ENCODE results near the gene RXRG. TPM values are rescaled to one million over a fixed set of nuclear protein-coding genes. Genes with fewer than 3 reads are reported as not detected.

Gene RXRG
- polyA plus RNA-seq, 1 donor, result 1.5 TPM

DNA sequence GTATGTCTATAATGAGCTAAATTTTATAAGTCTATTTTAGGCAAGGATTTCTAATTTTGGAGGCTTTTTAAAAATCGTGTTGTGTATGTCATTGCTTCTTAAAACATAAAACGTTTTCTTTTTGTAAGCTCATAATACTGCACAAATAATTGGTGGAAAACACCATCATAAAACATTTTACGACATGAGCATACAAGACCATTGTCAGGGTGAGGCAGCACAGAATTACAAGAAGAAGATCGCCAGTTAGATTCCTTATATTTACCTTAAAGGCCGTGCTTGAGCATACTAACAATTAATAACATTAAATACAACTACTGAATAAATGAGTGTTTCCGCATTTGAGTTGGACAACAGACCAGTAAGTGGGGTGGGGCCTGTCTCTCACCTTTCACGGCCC is 69.3 kb downstream of the RXRG start:
- Histone ChIP-seq H3K36me3 (ENCODE audit: control insufficient read depth, insufficient read depth, low read length) (no peaks in the 10 kb centered on the region), H3K9me3 (ENCODE audit: control insufficient read depth, low read depth, low read length) (no peaks in the 10 kb centered on the region), H3K4me3 (ENCODE audit: low read length) (no peak overlapping the region), H3K27ac (ENCODE audit: low read length) (no peak overlapping the region), H3K4me1 (ENCODE audit: control insufficient read depth, insufficient read depth, low read length) (peaks cover 7% of the 10 kb centered on the region), H3K27me3 (ENCODE audit: control insufficient read depth, insufficient read depth, low read length) (peaks cover 17% of the 10 kb centered on the region)
- no peak for DNase-seq
- 50% methylated on average over 1 of the region's 7 CpGs for WGBS (ENCODE audit: insufficient coverage, low lambda C conversion rate)

DNA sequence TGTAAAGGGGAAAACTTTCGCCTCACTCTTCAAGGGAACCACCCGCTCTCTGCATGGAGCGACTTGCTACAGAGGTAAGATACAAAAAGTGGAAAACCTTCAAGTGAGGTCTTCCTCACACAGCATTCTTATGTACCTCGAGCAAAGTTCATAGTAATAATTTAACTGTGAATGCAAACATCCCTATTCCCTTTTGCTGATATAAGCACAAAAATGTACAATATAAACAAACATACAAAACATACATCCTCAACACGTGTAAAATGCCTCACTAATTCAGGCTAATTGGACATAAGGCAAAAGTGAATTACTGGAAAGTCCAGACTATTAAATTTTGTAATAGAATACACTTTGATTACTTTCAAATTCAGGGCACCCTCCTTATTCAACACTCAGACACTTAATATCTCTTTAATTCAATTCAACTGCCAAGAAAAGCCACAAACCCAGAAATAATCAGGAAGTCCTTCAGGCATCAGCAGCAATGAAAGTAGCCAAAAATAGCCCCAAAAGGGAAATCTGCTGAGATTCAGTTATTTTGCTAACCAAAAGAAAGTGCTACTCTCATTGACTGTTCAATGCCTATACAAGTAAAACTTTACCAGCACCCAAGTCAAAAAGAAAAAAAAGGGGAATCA is 73.2 kb downstream of the RXRG start:
- no peak for DNase-seq
- Histone ChIP-seq H3K4me1 (ENCODE audit: control insufficient read depth, insufficient read depth, low read length) (peaks cover 7% of the 10 kb centered on the region), H3K4me3 (ENCODE audit: low read length) (no peak overlapping the region), H3K27ac (ENCODE audit: low read length) (no peak overlapping the region), H3K27me3 (ENCODE audit: control insufficient read depth, insufficient read depth, low read length) (peaks cover 24% of the 10 kb centered on the region), H3K9me3 (ENCODE audit: control insufficient read depth, low read depth, low read length) (no peaks in the 10 kb centered on the region), H3K36me3 (ENCODE audit: control insufficient read depth, insufficient read depth, low read length) (no peaks in the 10 kb centered on the region)
- WGBS (ENCODE audit: insufficient coverage, low lambda C conversion rate), result 0% methylated on average over 2 of the region's 5 CpGs

DNA sequence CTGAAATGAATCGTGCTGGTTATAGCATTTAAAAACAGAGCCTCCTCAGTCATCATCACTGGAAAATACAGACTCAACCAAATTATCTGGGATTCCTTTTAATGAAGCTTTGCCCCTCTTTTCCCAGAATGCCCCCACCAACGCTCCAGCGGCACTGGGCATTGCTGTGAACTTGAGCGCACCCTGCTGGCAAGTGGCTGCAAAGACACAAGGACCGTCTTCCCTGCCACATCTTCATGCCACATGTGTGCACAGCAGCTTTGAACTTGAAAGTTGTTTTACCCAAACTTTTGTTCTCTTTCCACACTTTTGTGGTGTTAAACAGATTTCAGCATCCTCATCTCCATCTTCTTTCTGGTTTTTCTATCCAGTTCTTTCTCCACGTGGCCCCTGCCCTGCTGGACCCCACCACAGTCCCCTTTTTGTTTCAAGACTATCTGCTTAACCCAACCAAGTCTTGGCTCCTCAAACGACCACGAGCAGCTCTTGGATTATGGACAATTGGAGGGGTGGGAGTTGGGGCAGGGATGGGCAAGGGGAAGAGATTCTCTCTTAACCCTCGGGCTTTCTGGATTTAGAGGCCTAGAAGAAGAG is 75.6 kb downstream of the RXRG start:
- no peaks in the 10 kb centered on the region for H3K9me3 ChIP-seq (ENCODE audit: control insufficient read depth, low read depth, low read length)
- peaks cover 38% of the 10 kb centered on the region for H3K27me3 ChIP-seq (ENCODE audit: control insufficient read depth, insufficient read depth, low read length)
- no peak for DNase-seq
- WGBS (ENCODE audit: insufficient coverage, low lambda C conversion rate), result 33% methylated on average over 1 of the region's 9 CpGs
- H3K4me3 ChIP-seq (ENCODE audit: low read length), result no peak overlapping the region
- H3K36me3 ChIP-seq (ENCODE audit: control insufficient read depth, insufficient read depth, low read length), result no peaks in the 10 kb centered on the region
- no peak overlapping the region for H3K27ac ChIP-seq (ENCODE audit: low read length)
- no peaks in the 10 kb centered on the region for H3K4me1 ChIP-seq (ENCODE audit: control insufficient read depth, insufficient read depth, low read length)

DNA sequence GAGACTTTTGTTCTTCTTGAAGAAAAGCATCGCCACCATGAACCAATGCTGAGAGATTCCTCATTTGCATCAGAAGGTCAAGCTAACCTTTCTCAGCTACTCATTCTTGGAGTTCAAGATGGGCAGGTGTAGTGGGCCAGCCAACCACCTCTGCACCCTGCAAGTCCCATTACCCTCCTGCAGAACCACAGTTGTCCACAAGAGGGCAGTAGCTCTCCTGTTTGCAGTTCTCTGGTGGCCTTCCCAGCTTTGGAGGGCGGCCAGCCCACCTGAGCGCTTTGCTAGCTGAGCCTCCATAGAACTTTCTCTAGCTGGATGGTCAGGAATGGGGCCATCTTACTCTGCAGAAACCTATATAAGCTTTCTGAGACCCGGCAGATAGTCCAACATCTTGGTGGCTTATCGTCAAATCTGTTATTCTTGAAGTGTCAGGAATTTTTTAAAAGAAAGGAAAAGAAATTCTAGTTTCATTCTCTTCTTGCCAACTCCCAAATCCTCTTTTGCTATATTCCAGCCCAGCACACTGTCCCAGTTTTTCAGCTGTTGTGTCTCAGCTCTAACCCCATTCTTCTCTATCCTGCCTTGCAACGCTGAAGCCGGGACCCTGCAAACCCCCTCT is 77.4 kb downstream of the RXRG start:
- Histone ChIP-seq H3K27me3 (ENCODE audit: control insufficient read depth, insufficient read depth, low read length) (peaks cover 40% of the 10 kb centered on the region), H3K9me3 (ENCODE audit: control insufficient read depth, low read depth, low read length) (no peaks in the 10 kb centered on the region), H3K4me3 (ENCODE audit: low read length) (no peak overlapping the region), H3K36me3 (ENCODE audit: control insufficient read depth, insufficient read depth, low read length) (no peaks in the 10 kb centered on the region), H3K27ac (ENCODE audit: low read length) (no peak overlapping the region), H3K4me1 (ENCODE audit: control insufficient read depth, insufficient read depth, low read length) (no peaks in the 10 kb centered on the region)
- peak; percentile 39 to 45 for DNase-seq
- 58% methylated on average over 2 of the region's 7 CpGs for WGBS (ENCODE audit: insufficient coverage, low lambda C conversion rate)

DNA sequence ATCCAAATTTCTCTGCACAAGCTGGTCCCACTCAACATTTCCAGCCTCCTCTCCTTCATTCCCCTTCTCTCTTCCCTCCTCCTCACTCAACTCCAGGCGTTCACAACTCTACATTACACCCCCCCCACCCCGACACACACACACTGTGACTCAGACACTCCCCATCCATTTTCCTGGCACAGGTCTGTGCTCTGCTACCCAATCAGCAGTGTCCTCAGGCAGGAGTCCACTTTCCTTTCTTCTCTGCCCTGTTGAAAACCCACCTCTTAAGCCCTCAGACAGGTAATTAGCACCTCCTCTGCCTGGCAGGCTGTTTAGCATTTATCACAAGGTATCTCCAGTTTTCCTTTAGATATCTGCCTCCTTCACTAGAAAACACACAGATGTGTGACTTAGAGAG is 79.6 kb downstream of the RXRG start:
- Histone ChIP-seq H3K9me3 (ENCODE audit: control insufficient read depth, low read depth, low read length) (no peaks in the 10 kb centered on the region), H3K27me3 (ENCODE audit: control insufficient read depth, insufficient read depth, low read length) (peaks cover 55% of the 10 kb centered on the region), H3K4me1 (ENCODE audit: control insufficient read depth, insufficient read depth, low read length) (no peaks in the 10 kb centered on the region), H3K27ac (ENCODE audit: low read length) (no peak overlapping the region), H3K4me3 (ENCODE audit: low read length) (no peak overlapping the region), H3K36me3 (ENCODE audit: control insufficient read depth, insufficient read depth, low read length) (no peaks in the 10 kb centered on the region)
- DNase-seq, result no peak
- WGBS (ENCODE audit: insufficient coverage, low lambda C conversion rate), result no CpG with 5 or more reads among the region's 2 CpGs

DNA sequence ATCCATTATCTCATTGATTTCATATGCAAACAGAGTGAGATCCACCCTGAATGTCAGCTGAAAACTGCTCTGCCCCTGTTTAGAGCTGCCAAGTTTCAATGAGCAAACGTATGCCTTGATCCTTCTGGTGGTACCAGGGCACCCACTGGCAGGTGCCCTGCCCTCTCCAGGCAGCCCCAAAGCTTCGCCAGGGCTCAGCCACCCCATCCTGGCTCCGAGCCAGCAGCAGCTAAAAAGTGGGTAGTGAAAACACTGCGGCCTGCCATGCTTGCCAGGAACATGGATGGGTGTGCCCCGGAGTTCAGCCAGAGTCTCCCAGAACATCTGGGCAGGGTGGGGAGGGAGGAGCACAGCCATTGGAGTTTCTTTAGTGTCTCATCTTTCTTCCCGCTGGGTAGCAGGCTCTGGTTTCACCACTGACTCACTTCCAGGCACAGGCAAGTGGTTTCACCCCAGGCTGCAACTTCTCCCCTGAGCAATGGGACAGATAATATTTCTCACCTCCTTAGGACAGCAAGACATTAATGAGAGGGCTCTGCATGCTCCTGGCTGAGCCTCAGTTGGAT is 80.3 kb downstream of the RXRG start:
- WGBS (ENCODE audit: insufficient coverage, low lambda C conversion rate), result no CpG with 5 or more reads among the region's 6 CpGs

DNA sequence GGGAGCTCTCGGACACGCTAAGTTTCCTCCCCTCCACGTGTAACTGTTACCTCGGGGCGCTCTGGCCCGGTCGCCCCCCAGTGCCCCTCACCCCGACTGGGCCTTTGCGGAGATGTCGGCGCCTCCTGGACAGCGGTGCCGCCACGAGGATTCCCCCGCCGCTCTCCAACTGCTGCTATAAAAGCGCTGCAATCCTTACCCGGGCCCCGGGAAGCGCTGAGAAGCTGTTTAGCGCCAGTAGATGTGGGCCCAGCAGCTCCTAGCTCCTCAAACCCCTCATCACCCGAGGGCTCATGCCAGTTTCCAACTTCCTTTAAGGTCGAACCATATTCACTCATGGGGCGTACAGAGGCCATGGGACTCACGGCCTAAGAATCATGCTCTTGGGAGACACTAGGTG is 88.0 kb downstream of the RXRG start:
- Histone ChIP-seq H3K9me3 (ENCODE audit: control insufficient read depth, low read depth, low read length) (peaks cover 2% of the 10 kb centered on the region), H3K27ac (ENCODE audit: low read length) (no peak overlapping the region), H3K27me3 (ENCODE audit: control insufficient read depth, insufficient read depth, low read length) (peaks cover 90% of the 10 kb centered on the region), H3K4me3 (ENCODE audit: low read length) (no peak overlapping the region), H3K4me1 (ENCODE audit: control insufficient read depth, insufficient read depth, low read length) (peaks cover 13% of the 10 kb centered on the region), H3K36me3 (ENCODE audit: control insufficient read depth, insufficient read depth, low read length) (no peaks in the 10 kb centered on the region)
- DNase-seq, result no peak
- WGBS (ENCODE audit: insufficient coverage, low lambda C conversion rate), result no CpG with 5 or more reads among the region's 25 CpGs

More for the DNA sequence above, 80.3 kb downstream of the RXRG start:
- Histone ChIP-seq H3K36me3 (ENCODE audit: control insufficient read depth, insufficient read depth, low read length) (no peaks in the 10 kb centered on the region), H3K9me3 (ENCODE audit: control insufficient read depth, low read depth, low read length) (no peaks in the 10 kb centered on the region), H3K27me3 (ENCODE audit: control insufficient read depth, insufficient read depth, low read length) (peaks cover 60% of the 10 kb centered on the region), H3K4me1 (ENCODE audit: control insufficient read depth, insufficient read depth, low read length) (no peaks in the 10 kb centered on the region), H3K4me3 (ENCODE audit: low read length) (no peak overlapping the region), H3K27ac (ENCODE audit: low read length) (no peak overlapping the region)
- no peak for DNase-seq

DNA sequence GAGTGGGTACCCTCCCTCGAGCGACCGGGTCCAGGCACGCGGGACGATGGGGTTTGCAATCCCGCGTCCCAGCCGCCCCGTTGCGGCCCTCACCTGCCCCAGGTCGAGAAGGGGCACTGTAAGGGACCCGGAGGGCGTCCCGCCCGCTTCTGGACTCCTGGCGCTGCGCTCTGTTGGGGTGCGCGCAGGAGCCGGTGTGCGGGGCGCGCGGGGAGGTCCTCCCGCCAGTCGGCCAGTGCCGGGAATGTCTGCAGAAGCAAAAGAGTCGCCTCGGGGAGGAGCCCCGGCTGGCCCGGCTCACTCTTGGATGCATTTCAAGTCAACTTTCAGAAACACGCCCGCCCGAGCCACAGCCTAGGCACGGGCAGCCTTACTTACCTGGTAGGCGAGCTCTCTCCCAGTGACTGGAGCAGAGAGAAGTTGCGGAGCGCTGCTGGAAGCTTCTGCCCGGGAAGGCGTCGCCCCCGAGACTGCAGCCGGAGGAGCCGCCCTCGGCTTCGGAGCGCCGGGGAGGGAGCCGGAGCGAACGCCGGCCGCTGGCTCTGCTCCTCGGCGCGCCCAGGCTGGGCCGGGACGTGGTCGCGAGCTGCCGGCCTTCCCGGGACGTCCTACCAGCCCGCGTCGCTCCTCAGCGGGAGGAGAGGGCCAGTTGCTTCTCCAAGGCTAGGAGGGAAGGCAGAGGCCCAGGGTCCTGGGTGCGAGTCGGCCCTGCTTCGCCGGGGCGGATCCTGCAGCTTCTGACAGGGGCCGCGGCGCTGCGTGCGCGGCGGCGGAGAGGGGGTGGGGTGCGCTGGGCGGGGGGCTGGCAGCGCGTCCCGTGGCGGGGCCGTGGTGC is 88.7 kb downstream of the RXRG start, which contains the start of gene LMX1A:
LMX1A (minus strand) TSS at position 739 of the 835 bp plus-strand sequence. CDS start 1,156 bp downstream, outside the sequence.
- Histone ChIP-seq H3K27me3 (ENCODE audit: control insufficient read depth, insufficient read depth, low read length) (peaks cover 95% of the 10 kb centered on the region), H3K4me1 (ENCODE audit: control insufficient read depth, insufficient read depth, low read length) (peaks cover 13% of the 10 kb centered on the region), H3K4me3 (ENCODE audit: low read length) (no peak within 1 kb of the TSS), H3K36me3 (ENCODE audit: control insufficient read depth, insufficient read depth, low read length) (no peaks in the 10 kb centered on the region), H3K27ac (ENCODE audit: low read length) (no peak within 1 kb of the TSS), H3K9me3 (ENCODE audit: control insufficient read depth, low read depth, low read length) (peaks cover 2% of the 10 kb centered on the region)
- peak in 1 of 2 donors; percentile 30 for DNase-seq
- WGBS (ENCODE audit: insufficient coverage, low lambda C conversion rate), result no CpG with 5 or more reads among the region's 88 CpGs

DNA sequence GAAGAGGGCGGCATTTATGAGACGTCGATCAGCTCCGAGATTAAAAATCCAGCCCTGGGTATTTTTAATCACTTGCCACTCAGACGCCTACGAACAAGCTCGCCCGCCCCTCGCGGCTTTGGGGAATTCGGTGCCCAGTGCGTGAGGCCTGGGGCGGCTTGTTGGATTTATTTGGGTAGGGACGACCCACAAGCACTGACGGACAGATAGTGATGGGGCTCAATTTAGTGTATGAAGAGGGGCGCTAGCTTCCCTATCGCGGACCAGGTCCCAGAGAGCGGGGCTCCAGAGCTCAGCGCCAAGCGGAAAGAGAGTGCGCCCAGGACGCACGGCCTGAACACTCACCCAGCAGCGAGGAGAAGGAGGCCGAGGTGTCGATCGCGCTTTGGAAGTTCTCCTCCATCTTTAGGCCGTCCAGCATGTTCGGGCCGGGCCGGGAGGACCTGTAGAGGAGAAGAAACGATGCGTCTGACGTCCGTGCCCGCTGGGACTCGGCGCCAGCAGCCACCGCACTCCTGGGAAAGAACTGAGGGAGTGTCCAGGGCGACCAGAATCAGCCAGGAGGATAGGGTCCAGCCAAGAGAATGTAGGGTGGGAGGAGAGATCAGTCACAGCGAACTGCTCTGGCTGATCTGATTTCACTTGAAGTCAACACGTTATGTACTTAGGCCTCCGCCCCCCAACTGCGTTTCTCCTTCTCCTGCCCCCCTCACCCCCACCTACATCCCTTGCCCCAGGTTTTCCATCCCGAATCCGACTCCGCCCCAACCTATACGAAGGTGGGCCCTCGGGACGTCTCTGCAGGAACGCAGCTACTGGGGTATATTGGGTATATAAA is 89.6 kb downstream of the RXRG start:
- Histone ChIP-seq H3K27ac (ENCODE audit: low read length) (no peak overlapping the region), H3K4me3 (ENCODE audit: low read length) (no peak overlapping the region), H3K4me1 (ENCODE audit: control insufficient read depth, insufficient read depth, low read length) (peaks cover 13% of the 10 kb centered on the region), H3K9me3 (ENCODE audit: control insufficient read depth, low read depth, low read length) (peaks cover 2% of the 10 kb centered on the region), H3K36me3 (ENCODE audit: control insufficient read depth, insufficient read depth, low read length) (no peaks in the 10 kb centered on the region), H3K27me3 (ENCODE audit: control insufficient read depth, insufficient read depth, low read length) (peaks cover 95% of the 10 kb centered on the region)
- WGBS (ENCODE audit: insufficient coverage, low lambda C conversion rate), result no CpG with 5 or more reads among the region's 53 CpGs
- no peak for DNase-seq

Measured in large intestine (tissue), 3 donors.